A549 (cell line): ENCODE data around the gene TMPRSS11F. TPM values are rescaled to one million over a fixed set of nuclear protein-coding genes. Genes with fewer than 3 reads are reported as not detected.

Experiments used
- ATAC-seq, 2 experiments: fragments of 200-7000 bp in 1 of 2; fragments of >200 bp in 1 of 2; cut with Nextera tagmentation in 1 of 2; cut with Tn5 transposase in 1 of 2; 3 replicates each; pipeline versions ENCODE4 v1.8.0 to v1.9.1; 2018 to 2020; ENCODE audit warnings: mild to moderate bottlenecking in 1 of 2, moderate library complexity in 1 of 2
- CTCF ChIA-PET: fragments of 300-600 bp; sonication (Branson Sonifier 250); formaldehyde crosslinking; extraction: SDS; loops from one replicate; lab custom pipeline; 2021; ENCODE audit warnings: antibody characterized with exemption, inconsistent platforms; lab: Yijun Ruan, JAX
- POLR2A ChIA-PET: fragments of 350-600 bp; formaldehyde crosslinking; extraction: SDS; loops from one replicate; lab custom pipeline; 2021; ENCODE audit warnings: antibody characterized with exemption, inconsistent platforms; lab: Yijun Ruan, JAX
- DNase-seq, 2 experiments: peaks; one replicate each; pipeline versions ENCODE4 v3.0.0 to v3.0.0-alpha.2; 2011 to 2016; ENCODE audit warnings: low read depth in 1 of 2, low spot score in 1 of 2
- FAIRE-seq: peaks from 2 replicates; lab custom pipeline; 2011; peaks lifted over from hg19 to GRCh38; lab: Jason Lieb, UNC
- H3K27ac ChIP-seq, 2 experiments: fragments of >200 bp; sonication (Bioruptor Twin); formaldehyde crosslinking; 3 replicates each; pipeline ENCODE4 v1.5.1; 2016 to 2017
- H3K4me1 ChIP-seq: fragments of >200 bp; sonication (Bioruptor Twin); formaldehyde crosslinking; 3 replicates; pipeline ENCODE4 v1.6.1; 2016
- H3K4me2 ChIP-seq: fragments of >200 bp; sonication (Bioruptor Twin); formaldehyde crosslinking; 3 replicates; pipeline ENCODE4 v1.6.1; 2016
- H3K4me3 ChIP-seq: fragments of >200 bp; sonication (Bioruptor Twin); formaldehyde crosslinking; 3 replicates; pipeline ENCODE4 v1.5.1; 2016
- H3K9me3 ChIP-seq: fragments of >200 bp; sonication (Bioruptor Twin); formaldehyde crosslinking; 3 replicates; pipeline ENCODE4 v1.6.1; 2016
- BHLHE40 ChIP-seq: IDR thresholded peaks from 2 replicates; pipeline ENCODE4 v1.6.1; 2012; ENCODE audit warnings: low read depth, low read length, inconsistent platforms
- CBX2 ChIP-seq: fragments of 200-600 bp; sonication (generic); IDR thresholded peaks from 2 replicates; pipeline ENCODE4 v1.6.1; 2016; ENCODE audit warnings: low read depth, mild to moderate bottlenecking, borderline replicate concordance
- CBX8 ChIP-seq: fragments of 200-600 bp; sonication (generic); IDR thresholded peaks from 2 replicates; pipeline ENCODE4 v1.6.1; 2016
- CEBPB ChIP-seq, 2 experiments: fragments of >200 bp in 1 of 2; sonication (Bioruptor Twin) in 1 of 2; formaldehyde crosslinking in 1 of 2; IDR thresholded peaks; 2 replicates each; pipeline ENCODE4 v1.6.1; 2012 to 2016
- CHD2 ChIP-seq: fragments of 150-350 bp; IDR thresholded peaks from 2 replicates; pipeline ENCODE4 v1.6.1; 2014; ENCODE audit warnings: low read length; ENCODE audit not compliant: partially characterized antibody
- CHD4 ChIP-seq: fragments of 200-600 bp; sonication (generic); IDR thresholded peaks from 2 replicates; pipeline ENCODE4 v1.6.1; 2016; ENCODE audit warnings: antibody characterized with exemption, mild to moderate bottlenecking, borderline replicate concordance
- CTCF ChIP-seq: fragments of >200 bp; sonication (Bioruptor Twin); formaldehyde crosslinking; IDR thresholded peaks from 3 replicates; pipeline ENCODE4 v1.5.1; 2016
- ESRRA ChIP-seq: fragments of 150-350 bp; IDR thresholded peaks from 2 replicates; pipeline ENCODE4 v1.6.1; 2014; ENCODE audit warnings: mild to moderate bottlenecking, low read length, borderline replicate concordance
- FOSB ChIP-seq: fragments of 250-450 bp; sonication (Bioruptor Pico); IDR thresholded peaks from 2 replicates; pipeline ENCODE4 v1.5.0; 2020; ENCODE audit warnings: mild to moderate bottlenecking, moderate library complexity
- FOXS1 ChIP-seq: fragments of 250-450 bp; sonication (Bioruptor Pico); IDR thresholded peaks from 2 replicates; pipeline ENCODE4 v1.5.0; 2020; ENCODE audit warnings: mild to moderate bottlenecking, moderate library complexity
- GATA3 ChIP-seq: IDR thresholded peaks from 2 replicates; pipeline ENCODE4 v1.6.1; 2012; ENCODE audit warnings: borderline replicate concordance
- HDAC2 ChIP-seq: fragments of 200-600 bp; sonication (generic); IDR thresholded peaks from 2 replicates; pipeline ENCODE4 v1.6.1; 2016
- HOXB13 ChIP-seq: fragments of 250-450 bp; sonication (Bioruptor Pico); IDR thresholded peaks from 2 replicates; pipeline ENCODE4 v1.5.0; 2020; ENCODE audit warnings: low read depth, mild to moderate bottlenecking, moderate library complexity
- HOXB5 ChIP-seq: fragments of 250-450 bp; sonication (Bioruptor Pico); IDR thresholded peaks from 2 replicates; pipeline ENCODE4 v1.5.0; 2020; ENCODE audit warnings: mild to moderate bottlenecking, moderate library complexity
- KDM5A ChIP-seq: fragments of 200-600 bp; sonication (generic); IDR thresholded peaks from 2 replicates; pipeline ENCODE4 v1.6.1; 2016; ENCODE audit warnings: antibody characterized with exemption, mild to moderate bottlenecking
- MAFK ChIP-seq: fragments of 450-650 bp; IDR thresholded peaks from 2 replicates; pipeline ENCODE4 v1.6.1; 2014; ENCODE audit not compliant: partially characterized antibody
- MYC ChIP-seq: IDR thresholded peaks from 2 replicates; pipeline ENCODE4 v1.6.1; 2012; ENCODE audit warnings: mild to moderate bottlenecking, inconsistent platforms, low read length, improper control_type of control experiment, borderline replicate concordance
- POLR2AphosphoS2 ChIP-seq: conservative IDR thresholded peaks from 2 replicates; pipeline ENCODE4 v1.6.1; 2012; ENCODE audit warnings: low read length, improper control_type of control experiment, inconsistent platforms
- RARB ChIP-seq: fragments of 250-450 bp; sonication (Bioruptor Pico); IDR thresholded peaks from 2 replicates; pipeline ENCODE4 v1.8.0; 2021; ENCODE audit warnings: mild to moderate bottlenecking, moderate library complexity
- RCOR1 ChIP-seq: fragments of 150-350 bp; IDR thresholded peaks from 2 replicates; pipeline ENCODE4 v1.6.1; 2014; ENCODE audit warnings: antibody characterized with exemption, low read length, low read depth
- REST ChIP-seq: fragments of 200-600 bp; sonication (generic); IDR thresholded peaks from 2 replicates; pipeline ENCODE4 v1.6.1; 2016; ENCODE audit warnings: antibody characterized with exemption, mild to moderate bottlenecking, moderate library complexity
- RFX5 ChIP-seq: fragments of 450-650 bp; IDR thresholded peaks from 2 replicates; pipeline ENCODE4 v1.7.1; 2014; ENCODE audit warnings: antibody characterized with exemption, mild to moderate bottlenecking, moderate library complexity
- TP53 ChIP-seq: fragments of 250-450 bp; sonication (Bioruptor Pico); IDR thresholded peaks from 2 replicates; pipeline ENCODE4 v1.5.0; 2021; ENCODE audit warnings: mild to moderate bottlenecking, moderate library complexity
- ZNF302 ChIP-seq: fragments of 250-450 bp; sonication (Bioruptor Pico); IDR thresholded peaks from 2 replicates; pipeline ENCODE4 v1.9.0; 2021; ENCODE audit warnings: inconsistent platforms, mild to moderate bottlenecking, moderate library complexity
- WGBS: methylation state at CpG from one replicate; pipeline ENCODE4 v1.1.6; 2017; ENCODE audit errors: missing lambda C conversion rate; 5-methylcytosine and 5-hydroxymethylcytosine counted together
- polyA plus RNA-seq, 4 experiments: library from polyadenylated mRNA; depleted of rRNA in 3 of 4; stranded (reverse); fragments of >200 nt; fragmentation: RNase III in 1 of 4; extraction: RNeasy Plus Mini Kit Qiagen cat#74134 plus additional on column Dnase treatment in 1 of 4; gene quantifications; 2 replicates in 3 of 4; 3 replicates in 1 of 4; pipeline ENCODE4 v1.2.3, GENCODE V29; 2011 to 2017
- TF ChIP-seq, protein P1 (sequence below): IDR thresholded peaks from 2 replicates; pipeline ENCODE4 v1.6.1; 2012; ENCODE audit warnings: low read depth, borderline replicate concordance
- TF ChIP-seq, protein P2 (sequence below): fragments of 250-450 bp; sonication (Bioruptor Pico); IDR thresholded peaks from 2 replicates; pipeline ENCODE4 v1.5.0; 2021; ENCODE audit warnings: mild to moderate bottlenecking, moderate library complexity, borderline replicate concordance
- TF ChIP-seq, protein P3 (sequence below): IDR thresholded peaks from 2 replicates; pipeline ENCODE4 v1.6.1; 2012

Gene TMPRSS11F
- polyA plus RNA-seq, 2 of the 4 experiments (the other 2 are of a cell fraction) = not detected

- ChIA-PET POLR2A (no interaction called here), CTCF (no interaction called here)
- H3K27ac ChIP-seq = no peak overlapping the region
- H3K4me1 ChIP-seq = no peaks in the 10 kb centered on the region
- TF ChIP-seq RFX5 = no peak
- TF ChIP-seq, protein P1, sequence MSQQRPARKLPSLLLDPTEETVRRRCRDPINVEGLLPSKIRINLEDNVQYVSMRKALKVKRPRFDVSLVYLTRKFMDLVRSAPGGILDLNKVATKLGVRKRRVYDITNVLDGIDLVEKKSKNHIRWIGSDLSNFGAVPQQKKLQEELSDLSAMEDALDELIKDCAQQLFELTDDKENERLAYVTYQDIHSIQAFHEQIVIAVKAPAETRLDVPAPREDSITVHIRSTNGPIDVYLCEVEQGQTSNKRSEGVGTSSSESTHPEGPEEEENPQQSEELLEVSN = no peak
- TF ChIP-seq CHD2 = no peak
- TF ChIP-seq MAFK = no peak
- no peak for TF ChIP-seq HOXB5 (CRISPR knock-in tag)
- TF ChIP-seq TP53 (CRISPR knock-in tag) = no peak
- H3K9me3 ChIP-seq = no peaks in the 10 kb centered on the region
- H3K4me3 ChIP-seq = no peak overlapping the region
- H3K4me2 ChIP-seq = no peak overlapping the region
- DNase-seq = no peak
- 0% methylated on average over 1 of the region's 1 CpG for WGBS
- ATAC-seq = no peak
- FAIRE-seq = no peak
These were observed 15.6 kb upstream of the TMPRSS11F start for GRCh38 chr4:68145261-68145660.

GRCh38 chr4:68141852-68142251 lies 12.2 kb upstream of the TMPRSS11F start:
- 0% methylated on average over 1 of the region's 1 CpG for WGBS
- CTCF ChIA-PET = no interaction called here
- no peak for FAIRE-seq
- no peak overlapping the region for H3K4me2 ChIP-seq
- POLR2A ChIA-PET = no interaction called here
- no peak for TF ChIP-seq RCOR1
- TF ChIP-seq RARB (CRISPR knock-in tag) = no peak
- TF ChIP-seq CHD4 = no peak
- TF ChIP-seq TP53 (CRISPR knock-in tag) = no peak
- TF ChIP-seq ZNF302 = no peak
- no peak for TF ChIP-seq POLR2AphosphoS2
- TF ChIP-seq, protein P2, sequence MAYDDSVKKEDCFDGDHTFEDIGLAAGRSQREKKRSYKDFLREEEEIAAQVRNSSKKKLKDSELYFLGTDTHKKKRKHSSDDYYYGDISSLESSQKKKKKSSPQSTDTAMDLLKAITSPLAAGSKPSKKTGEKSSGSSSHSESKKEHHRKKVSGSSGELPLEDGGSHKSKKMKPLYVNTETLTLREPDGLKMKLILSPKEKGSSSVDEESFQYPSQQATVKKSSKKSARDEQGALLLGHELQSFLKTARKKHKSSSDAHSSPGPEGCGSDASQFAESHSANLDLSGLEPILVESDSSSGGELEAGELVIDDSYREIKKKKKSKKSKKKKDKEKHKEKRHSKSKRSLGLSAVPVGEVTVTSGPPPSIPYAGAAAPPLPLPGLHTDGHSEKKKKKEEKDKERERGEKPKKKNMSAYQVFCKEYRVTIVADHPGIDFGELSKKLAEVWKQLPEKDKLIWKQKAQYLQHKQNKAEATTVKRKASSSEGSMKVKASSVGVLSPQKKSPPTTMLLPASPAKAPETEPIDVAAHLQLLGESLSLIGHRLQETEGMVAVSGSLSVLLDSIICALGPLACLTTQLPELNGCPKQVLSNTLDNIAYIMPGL (CRISPR knock-in tag) = no peak
- no peak for TF ChIP-seq HOXB5 (CRISPR knock-in tag)
- no peak for TF ChIP-seq HDAC2
- TF ChIP-seq GATA3 = no peak
- no peak for TF ChIP-seq KDM5A
- H3K9me3 ChIP-seq = no peaks in the 10 kb centered on the region
- no peak for DNase-seq
- H3K4me3 ChIP-seq = no peak overlapping the region
- no peak for ATAC-seq
- no peaks in the 10 kb centered on the region for H3K4me1 ChIP-seq
- no peak overlapping the region for H3K27ac ChIP-seq

DNA sequence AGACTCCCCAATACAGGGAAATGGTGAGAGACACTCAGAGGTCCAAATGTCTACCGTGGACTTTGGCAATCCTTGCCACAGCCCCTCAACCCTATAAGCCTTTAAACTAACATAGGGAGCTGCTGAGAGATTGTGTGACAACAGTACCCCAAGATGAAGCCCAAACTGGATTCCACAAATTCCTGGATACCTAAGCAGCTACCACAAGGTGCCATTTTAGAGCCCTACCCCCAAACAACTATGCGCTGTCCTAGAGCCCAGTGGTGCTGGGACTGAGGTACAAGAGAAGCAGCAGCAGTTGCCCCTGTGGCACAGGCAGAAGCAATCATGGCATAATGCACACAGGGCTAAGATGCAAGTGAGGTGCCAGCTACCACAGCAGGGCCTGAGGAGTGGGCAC lies 2.7 kb upstream of the TMPRSS11F start:
- FAIRE-seq (no peak), ATAC-seq (no peak), DNase-seq (no peak)
- H3K4me3 ChIP-seq = no peak overlapping the region
- no peak overlapping the region for H3K27ac ChIP-seq
- H3K4me2 ChIP-seq = no peak overlapping the region
- POLR2A ChIA-PET = no interaction called here
- CTCF ChIA-PET = no interaction called here
- H3K4me1 ChIP-seq = no peaks in the 10 kb centered on the region
- 47% methylated on average over 2 of the region's 2 CpGs for whole genome bisulfite sequencing
- no peaks in the 10 kb centered on the region for H3K9me3 ChIP-seq
- TF ChIP-seq MYC (no peak), CEBPB (IDR thresholded peaks at IDR 0.05) (no peak), TP53 (CRISPR knock-in tag) (no peak), HOXB13 (no peak), CBX2 (no peak), CHD2 (no peak), ESRRA (no peak), REST (no peak), CTCF (no peak), CBX8 (no peak), MAFK (no peak), FOSB (no peak), FOXS1 (CRISPR knock-in tag) (no peak), BHLHE40 (no peak)
- TF ChIP-seq, protein P3, sequence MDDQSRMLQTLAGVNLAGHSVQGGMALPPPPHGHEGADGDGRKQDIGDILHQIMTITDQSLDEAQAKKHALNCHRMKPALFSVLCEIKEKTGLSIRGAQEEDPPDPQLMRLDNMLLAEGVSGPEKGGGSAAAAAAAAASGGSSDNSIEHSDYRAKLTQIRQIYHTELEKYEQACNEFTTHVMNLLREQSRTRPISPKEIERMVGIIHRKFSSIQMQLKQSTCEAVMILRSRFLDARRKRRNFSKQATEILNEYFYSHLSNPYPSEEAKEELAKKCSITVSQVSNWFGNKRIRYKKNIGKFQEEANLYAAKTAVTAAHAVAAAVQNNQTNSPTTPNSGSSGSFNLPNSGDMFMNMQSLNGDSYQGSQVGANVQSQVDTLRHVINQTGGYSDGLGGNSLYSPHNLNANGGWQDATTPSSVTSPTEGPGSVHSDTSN = no peak
